NCI-H2227 (cell line): Measurements from ENCODE around the gene NGDN.

Experiments used
- DNase-seq: peaks from one replicate; lab custom pipeline; 2025; ENCODE audit not compliant: unreplicated experiment; lab: John Stamatoyannopoulos, UW

NGDN gene

GRCh38 chr14:23520899-23521533 is 51.5 kb downstream of the NGDN start:
- no peak for DNase-seq

- no peak for DNase-seq
These were observed 52.5 kb downstream of the NGDN start for GRCh38 chr14:23521785-23522640.

- no peak for DNase-seq
These were observed 53.2 kb downstream of the NGDN start for GRCh38 chr14:23522643-23523198.

- no peak for DNase-seq
These were observed 53.9 kb downstream of the NGDN start for GRCh38 chr14:23523229-23524016.

GRCh38 chr14:23524954-23525353 is 55.5 kb downstream of the NGDN start:
- DNase-seq: no peak

GRCh38 chr14:23525611-23526010 is 56.1 kb downstream of the NGDN start:
- DNase-seq: no peak
